GM19023 (cell line): Measurements from ENCODE around the gene NUTM2D.
"Not testable (repeated sequence)": the region's sequence is repeated elsewhere in the genome, so short reads cannot be mapped to it uniquely, and the experiment has no call there.

ENCODE experiments used
- ATAC-seq: cut with Tn5 transposase; IDR thresholded peaks from one replicate; pipeline ENCODE4 v1.9.1; 2021; ENCODE audit warnings: mild to moderate bottlenecking, moderate library complexity; ENCODE audit not compliant: unreplicated experiment

NUTM2D gene, protein sequence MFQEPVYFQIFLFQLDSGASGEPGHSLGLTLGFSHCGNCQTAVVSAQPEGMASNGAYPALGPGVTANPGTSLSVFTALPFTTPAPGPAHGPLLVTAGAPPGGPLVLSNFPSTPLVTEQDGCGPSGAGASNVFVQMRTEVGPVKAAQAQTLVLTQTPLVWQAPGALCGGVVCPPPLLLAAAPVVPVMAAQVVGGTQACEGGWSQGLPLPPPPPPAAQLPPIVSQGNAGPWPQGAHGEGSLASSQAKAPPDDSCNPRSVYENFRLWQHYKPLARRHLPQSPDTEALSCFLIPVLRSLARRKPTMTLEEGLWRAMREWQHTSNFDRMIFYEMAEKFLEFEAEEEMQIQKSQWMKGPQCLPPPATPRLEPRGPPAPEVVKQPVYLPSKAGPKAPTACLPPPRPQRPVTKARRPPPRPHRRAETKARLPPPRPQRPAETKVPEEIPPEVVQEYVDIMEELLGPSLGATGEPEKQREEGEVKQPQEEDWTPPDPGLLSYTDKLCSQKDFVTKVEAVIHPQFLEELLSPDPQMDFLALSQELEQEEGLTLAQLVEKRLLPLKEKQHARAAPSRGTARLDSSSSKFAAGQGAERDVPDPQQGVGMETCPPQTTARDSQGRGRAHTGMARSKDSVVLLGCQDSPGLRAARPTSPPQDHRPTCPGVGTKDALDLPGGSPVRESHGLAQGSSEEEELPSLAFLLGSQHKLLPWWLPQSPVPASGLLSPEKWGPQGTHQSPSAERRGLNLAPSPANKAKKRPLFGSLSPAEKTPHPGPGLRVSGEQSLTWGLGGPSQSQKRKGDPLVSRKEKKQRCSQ

DNA sequence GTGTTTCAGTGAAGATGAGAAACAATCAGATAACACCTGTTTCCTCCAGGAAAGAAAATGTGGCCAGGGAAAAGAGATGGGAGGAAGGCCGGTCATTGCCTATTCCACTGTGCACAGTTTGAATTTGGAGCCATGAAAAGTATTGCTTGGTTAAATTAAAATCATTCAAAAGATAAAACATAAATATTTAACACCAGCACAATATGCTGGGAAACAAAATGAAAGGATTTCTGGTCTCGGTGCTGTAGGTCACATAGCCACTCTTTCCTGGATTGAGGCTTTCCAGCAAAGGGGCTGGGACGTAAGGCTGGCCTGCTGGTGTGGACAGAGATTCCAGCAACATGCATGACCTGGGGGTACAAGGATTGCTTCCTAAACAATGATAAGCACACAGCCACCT, at the start of gene NUTM2D:
TSS of gene NUTM2D (plus strand) at position 301 of the 400 bp plus-strand sequence. CDS start 522 bp downstream, outside the sequence.
- ATAC-seq, result not testable (repeated sequence)

DNA sequence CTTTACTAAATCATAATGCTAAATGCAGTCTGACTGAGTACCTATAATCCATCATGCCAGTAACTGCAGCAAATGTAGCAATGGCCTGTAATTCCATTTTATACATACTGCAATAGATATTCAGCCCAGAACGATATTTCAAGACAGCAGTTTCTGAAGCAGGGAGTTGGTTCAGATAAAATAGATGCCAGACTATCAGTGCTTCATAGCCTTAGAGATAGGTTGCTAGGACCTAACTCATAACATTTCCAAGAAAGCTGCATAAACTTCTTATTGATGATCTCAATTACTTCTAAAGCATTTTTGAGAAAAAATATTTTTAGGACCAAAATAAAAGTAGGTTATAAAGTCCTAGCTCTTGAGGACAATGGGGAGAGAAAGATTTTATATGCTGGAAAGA, 48.8 kb upstream of the NUTM2D start:
- ATAC-seq, result not testable (repeated sequence)

DNA sequence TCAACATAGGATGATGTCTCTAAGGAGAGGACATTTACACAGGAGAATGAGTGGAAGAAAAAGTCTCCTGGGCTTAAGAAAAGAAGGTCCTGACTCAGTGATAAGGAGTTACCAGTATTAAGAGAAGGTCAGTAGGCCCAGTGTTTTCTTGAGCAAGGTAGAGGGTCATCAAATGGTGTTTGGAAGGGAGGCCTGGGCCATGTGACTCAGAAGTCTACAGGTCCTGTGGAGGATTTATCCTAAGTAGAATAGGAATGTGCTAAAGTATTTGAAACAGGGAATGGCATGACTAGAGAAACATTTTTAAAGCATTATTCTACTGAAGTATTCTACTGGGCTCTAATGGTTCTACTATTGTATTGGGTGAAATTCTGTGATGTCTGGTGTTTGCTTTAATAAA, 47.9 kb upstream of the NUTM2D start:
- ATAC-seq, result not testable (repeated sequence)

DNA sequence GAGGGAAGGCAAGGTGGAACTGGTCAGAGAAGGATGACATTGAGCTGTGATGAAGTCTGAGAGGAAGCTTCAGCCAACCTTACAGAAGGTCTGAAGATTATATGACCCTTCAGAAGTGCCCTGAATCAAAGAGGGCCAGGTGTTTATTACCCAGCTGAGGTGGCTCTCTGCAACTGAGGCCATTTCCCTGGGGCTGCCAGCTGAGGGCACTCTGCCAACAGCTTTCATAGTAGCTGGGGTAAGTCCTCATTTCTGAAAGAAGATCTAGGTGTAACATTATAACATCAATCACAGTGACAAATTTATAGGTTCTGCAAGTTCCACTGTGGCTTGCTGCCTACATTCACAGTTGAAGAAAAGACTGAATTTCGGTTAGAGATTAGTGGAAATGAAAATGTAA, 46.0 kb upstream of the NUTM2D start:
- not testable (repeated sequence) for ATAC-seq

DNA sequence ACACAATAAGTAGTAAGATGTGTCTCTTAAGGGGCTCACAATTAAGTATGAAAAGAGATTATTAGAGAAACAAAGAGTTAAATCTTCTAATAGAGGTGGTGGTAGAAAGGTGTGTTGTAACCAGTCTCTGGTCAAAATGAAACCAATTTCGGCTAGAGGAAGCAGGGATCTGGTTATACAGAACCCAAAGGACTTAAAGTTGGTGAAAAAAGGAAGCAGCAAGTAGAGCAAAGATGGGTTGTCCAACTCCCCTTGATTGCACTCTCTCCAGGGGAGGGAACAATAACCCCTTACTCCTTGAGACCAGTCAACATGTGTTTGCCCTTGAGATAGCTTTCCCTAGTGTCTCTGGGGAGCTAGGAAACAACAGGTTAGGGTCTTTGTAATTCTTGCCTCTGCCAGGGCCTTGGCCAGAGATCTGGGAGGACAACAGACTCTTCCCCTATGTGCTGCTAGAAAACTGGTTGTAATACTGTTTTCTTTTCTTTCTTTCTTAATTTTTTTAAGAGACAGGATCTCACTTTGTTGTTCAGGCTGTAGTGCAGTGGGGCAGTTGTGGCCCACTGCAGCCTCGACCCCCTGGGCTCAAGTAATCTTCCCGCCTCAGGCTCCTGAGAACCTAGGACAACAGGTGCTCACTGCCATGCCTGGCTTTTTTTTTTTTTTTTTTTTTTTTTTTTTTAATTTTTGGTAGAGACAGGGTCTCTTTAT, 43.7 kb upstream of the NUTM2D start:
- not testable (repeated sequence) for ATAC-seq

DNA sequence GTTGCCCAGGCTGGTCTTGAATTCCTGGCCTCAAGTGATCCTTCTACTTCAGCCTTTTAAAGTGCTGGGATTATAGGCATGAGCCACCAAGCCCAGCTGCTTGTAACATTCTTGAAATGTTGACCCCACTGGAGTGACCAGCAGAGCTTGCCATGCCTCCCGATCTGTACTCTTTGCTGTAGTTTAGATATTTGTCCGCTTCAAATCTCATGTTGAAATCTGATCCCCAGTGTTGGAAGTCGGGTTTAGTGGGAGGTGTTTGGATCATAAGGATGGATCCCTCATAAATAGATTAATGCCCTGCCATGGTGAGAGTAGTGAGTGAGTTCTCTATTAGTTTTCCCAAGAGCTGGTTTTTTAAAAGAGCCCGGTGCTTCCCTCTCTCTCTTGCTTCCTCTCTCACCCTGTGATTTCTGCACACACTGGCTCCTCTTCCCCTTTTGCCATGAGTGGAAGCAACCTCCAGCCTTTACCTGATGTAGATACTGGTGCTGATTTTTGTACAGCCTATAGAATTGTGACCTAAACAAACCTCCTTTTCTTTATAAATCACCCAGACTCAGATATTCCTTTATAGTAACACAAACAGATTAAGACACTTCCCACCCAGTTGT, 43.1 kb upstream of the NUTM2D start:
- ATAC-seq, result not testable (repeated sequence)

DNA sequence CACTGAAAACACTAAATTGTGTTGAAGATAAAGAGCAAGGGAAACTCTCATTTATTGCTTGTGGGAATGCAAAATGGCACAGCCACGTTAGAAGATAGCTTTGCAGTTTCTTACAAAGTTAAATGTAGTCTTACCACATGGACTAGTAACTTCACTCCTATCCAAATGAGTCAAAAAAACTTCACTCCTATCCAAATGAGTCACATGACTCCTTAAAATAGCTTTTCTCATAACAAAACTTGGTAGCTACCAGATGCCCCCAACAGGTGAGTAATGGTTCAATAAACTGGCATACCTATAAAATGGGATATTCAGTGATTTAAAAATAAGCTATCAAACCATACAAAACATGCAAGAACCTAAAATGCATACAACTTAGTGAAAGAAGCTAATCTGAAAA, 36.0 kb upstream of the NUTM2D start:
- not testable (repeated sequence) for ATAC-seq

DNA sequence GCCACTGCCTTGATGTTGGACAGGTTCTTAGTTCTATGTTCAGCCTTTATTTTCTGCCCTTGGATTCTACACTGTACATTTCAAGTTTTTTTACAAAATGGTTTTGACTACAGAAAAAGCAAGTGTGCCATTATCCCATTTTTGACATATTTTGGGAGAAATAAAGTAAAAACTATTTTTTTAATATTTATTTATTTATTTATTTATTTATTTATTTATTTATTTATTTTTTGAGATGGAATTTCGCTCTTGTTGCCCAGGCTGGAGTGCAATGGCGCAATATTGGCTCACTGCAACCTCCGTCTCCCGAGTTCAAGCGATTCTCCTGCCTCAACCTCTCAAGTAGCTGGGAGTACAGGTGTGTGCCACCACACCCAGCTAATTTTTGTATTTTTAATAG, 33.0 kb upstream of the NUTM2D start:
- ATAC-seq, result not testable (repeated sequence)

DNA sequence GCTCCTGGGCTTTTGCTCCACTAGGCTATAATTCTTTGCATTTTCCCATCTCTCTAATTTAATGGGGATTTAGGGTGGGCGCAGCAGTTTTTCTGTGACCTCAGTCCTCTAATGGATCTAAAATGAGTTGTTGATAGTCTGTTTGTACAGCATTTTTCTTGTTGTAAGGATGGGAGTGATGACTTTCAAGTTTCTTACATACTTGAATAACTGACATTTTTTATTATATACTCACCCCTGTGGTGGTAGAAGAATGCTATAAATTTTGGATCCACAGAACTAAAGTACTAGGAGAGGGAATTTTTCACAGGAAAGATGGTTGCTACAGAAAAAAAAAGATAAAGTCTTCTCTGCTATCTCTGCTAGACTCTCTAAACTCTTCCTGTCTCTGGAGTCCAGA, 29.6 kb upstream of the NUTM2D start:
- ATAC-seq, result not testable (repeated sequence)

DNA sequence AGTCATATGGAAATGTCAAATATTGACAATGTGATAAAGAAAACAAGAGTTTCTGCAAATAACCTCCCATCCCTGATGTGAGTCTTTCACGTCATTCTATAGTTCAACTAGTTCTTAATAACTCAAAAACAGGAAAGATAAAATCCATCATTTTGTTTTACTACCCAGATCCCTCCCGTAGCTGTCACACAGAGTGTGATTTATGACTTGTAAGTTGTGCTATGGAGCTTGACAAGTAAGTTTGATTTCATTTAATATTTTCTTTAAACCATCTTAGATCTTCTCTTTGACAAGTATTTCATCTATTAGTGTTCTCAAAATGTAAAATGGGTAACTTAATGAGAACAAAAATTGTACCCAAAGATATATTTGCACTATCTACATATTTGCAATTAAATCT, 28.4 kb upstream of the NUTM2D start:
- not testable (repeated sequence) for ATAC-seq

DNA sequence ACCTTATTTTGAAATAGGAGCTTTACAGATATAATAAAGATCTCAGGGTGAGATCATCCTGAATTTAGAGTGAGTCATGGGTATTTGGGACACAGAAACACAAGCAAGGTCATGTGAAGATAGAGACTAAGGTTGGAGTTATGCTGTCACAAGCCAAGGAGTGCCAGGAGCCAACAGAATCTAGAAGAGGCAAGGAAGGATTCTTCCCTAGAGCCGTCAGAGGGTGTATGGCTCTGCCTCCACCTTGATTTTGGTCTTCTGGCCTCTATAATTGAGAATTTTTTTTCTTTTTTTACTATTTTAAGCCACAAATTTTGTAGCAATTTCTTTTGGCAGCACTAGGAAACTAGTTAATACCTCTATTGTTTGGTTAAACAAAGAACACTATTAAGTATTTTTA, 24.9 kb upstream of the NUTM2D start:
- not testable (repeated sequence) for ATAC-seq

DNA sequence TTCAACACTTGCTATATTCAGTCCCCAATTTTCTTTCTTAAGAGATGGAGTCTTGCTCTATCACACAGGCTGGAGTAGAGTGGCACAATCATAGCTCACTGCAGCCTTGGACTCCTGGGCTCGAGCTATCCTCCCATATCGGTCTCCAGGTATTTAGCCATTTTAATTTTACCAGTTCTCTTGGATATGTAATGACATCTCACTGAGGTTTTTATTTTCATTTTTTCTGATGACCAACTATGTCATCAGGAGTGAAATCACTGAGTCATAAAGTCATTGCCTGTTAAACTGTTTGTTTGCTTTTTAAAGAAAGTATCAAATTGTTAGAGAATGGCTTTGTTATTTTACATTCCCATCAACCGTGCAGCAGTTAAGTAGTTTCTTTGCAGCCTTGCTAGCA, 17.1 kb upstream of the NUTM2D start:
- not testable (repeated sequence) for ATAC-seq

DNA sequence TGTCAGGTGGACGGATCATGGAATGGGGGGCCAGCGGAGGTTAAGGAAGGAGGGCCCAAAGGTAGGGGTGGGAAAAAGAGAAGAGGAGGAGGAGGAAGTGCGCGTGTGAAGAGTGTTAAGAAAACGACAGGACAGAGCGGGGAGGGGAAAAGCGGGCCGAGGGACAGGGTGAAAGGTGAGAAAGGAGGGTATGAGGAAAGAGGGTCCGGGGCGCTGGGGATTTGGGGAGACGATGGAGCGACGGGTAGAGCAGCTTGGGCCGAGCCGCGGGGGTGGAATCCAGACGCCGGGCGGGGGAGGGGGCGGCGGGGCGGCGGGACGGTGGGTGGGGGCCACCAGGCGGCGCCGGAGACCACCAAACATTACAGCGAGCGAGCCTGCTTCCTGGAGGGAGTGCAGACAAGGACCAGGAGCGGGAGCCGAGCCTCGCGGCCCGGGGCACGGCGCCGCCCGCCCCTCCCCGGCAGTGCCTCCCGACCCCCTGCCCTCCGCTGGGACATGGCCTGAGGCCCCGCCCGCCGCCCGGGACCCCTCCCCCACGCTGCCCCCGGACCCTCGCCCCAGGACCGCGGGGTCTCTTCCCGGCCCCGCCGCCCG, 15.9 kb upstream of the NUTM2D start:
- peak; percentile 7 for ATAC-seq

DNA sequence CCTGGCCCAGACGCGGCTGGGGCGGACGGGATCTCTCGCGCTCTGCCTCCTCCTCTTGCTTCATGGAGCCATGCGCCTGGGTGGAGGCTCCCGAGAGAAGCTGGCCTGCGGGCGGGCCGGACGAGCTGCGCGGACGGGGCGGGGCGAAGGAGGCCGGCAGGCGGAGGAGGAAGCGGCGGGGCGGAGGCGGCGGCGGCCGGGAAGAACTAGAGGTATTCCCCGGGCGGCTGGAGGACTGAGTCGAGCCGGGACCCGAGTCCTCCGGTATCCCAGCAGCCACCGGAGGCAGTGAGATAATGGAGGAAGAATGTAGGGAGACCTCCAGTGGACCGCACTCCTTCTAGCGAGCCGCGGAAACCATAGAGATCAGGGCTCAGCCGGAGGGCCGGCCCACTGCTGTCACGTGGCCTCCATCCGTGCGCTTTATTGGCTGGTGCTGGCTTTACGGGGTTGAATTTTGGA, 15.3 kb upstream of the NUTM2D start:
- peak; percentile 87 for ATAC-seq

DNA sequence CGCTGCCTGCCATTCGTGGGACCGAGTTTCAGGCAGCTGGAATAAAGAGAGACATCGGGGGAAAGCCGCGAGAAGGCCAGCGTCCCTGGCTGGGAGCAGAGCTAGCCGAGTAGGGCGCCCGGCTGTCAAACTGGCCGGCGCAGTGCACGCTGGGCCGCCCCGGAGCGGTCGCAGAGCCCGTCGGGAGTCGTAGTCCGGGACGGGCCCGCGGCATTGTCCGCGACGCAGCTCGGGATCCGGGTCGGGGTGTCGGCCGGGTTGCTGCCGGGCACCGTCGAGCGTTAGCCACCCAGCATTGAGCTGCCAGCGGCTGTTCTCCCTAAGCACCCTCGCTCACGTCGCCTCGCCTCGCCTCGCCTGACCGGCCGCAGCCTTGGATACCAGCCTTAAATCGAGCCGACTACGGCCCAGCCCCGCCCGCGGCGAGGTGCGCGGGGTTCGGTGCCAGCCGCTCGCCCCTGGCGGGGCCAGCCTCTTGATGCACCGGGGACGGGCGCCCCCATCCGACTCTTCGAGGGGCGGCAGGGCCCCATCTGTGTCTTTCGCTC, 14.8 kb upstream of the NUTM2D start:
- peak; percentile 79 for ATAC-seq

DNA sequence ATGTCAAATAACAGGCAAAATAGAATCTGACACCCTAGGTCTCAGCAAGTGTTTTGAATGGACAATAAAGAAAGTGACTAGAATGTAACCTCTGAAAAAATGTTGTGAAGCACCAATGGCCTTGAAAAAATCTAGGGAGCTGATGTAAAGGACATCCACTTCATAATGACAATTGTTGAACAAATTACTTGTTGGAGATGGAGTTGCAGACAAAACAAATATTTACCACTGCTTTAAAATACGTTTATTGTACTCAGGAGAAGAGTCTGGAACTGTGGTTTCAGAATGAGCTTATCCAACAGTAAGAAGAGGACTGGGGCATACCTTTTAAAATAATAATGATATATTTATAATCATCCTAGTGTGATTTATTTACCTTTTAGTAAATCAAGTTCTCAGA, 11.8 kb upstream of the NUTM2D start:
- ATAC-seq, result not testable (repeated sequence)

DNA sequence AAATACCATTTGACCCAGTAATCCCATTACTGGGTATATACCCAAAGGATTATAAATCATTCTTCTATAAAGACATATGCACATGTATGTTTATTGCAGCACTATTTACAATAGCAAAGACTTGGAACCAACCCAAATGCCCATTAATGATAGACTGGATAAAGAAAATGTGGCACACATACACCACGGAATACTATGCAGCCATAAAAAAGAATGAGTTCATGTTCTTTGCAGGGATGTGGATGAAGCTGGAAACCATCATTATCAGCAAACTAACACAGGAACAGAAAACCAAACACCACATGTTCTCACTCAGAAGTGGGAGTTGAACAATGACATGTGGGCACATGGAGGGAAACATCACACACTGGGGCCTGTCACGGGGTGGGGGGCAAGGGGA, 7.4 kb upstream of the NUTM2D start:
- ATAC-seq, result not testable (repeated sequence)

DNA sequence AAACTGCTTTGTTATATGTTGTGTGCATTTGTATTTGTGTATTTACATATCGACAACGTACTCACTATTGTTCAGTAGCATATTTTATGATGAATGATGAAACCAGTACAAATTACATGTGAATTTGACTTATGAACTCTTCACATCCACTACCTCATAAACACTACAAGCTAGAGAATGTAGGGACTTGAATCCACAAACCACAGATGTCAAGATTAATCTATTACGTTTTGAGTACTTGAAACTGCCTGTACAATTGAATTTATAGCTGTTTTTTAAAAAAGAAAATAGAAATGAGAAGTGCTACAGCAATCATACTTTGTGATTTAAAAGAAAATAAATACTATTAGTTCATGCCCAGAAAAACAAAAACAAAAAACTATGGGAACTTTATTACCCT, 4.7 kb upstream of the NUTM2D start:
- ATAC-seq, result not testable (repeated sequence)

DNA sequence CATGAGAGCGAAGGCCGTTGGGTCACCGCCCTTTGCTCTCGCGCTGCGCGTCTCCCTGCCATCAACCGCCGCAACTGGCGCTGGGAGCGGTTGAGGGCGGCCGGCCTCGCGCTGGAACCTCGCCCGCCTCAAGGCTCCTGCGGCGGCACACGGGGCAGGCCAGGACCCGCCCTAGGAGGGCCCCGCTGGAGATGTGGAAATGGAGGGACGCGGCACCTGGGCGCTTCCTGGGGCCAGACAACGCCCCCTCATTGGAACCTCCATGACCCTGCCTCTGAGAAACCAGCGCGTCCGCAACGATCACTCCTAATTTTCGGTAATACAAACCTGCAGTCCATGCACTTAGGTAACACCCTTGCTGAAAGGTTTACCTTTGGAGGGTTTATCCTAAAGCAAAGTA, 2.4 kb upstream of the NUTM2D start:
- ATAC-seq, result not testable (repeated sequence)

DNA sequence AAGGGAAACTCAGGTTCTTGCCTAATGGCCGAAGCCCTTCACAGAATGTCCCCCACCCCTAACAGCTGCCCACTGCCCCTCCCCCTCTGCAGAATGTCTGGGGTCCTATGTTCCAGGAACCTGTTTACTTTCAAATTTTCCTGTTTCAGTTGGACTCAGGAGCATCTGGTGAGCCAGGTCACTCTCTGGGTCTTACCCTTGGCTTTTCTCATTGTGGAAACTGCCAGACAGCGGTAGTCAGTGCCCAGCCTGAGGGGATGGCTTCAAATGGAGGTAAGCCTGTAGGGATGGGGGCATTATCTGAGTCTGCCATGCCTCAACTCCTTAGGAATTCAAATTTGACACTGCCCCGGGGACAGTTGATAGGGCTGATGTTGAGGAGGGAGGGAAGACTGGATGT, 615 bp downstream of the NUTM2D start:
- ATAC-seq, result not testable (repeated sequence)
